ENCODE data around the gene PRRT1. TPM values are rescaled to one million over a fixed set of nuclear protein-coding genes. Genes with fewer than 3 reads are reported as not detected.

PRRT1 gene
- total and polyA plus RNA-seq, 2 of the 4 experiments (the other 2 are of a cell fraction) = 0.99 TPM; not detected in 1

GRCh38 chr6:32184084-32184640 lies 32.4 kb upstream of the PRRT1 start, which contains the start of gene AGER:
AGER (minus strand) TSS chr6:32184253; CDS start chr6:32184222, 31 bp downstream.
- intact Hi-C loops (cut with micrococcal nuclease) = no loop called here
- no peak within 1 kb of the TSS for H3K56ac ChIP-seq (ENCODE audit: extremely low read depth, insufficient read depth, low read length)
- H3K9me1 ChIP-seq (ENCODE audit: insufficient read depth, low read length) = peaks cover 9% of the 10 kb centered on the region
- no peak within 1 kb of the TSS for H3K27ac ChIP-seq (ENCODE audit: insufficient read depth, low read length)
- no peak within 1 kb of the TSS for H2BK20ac ChIP-seq (ENCODE audit: low read depth, low read length)
- H2BK5ac ChIP-seq (ENCODE audit: low read depth, low read length, poor library complexity, severe bottlenecking) = no peak within 1 kb of the TSS
- H4K8ac ChIP-seq (ENCODE audit: low read depth in 2 of 2, low read length in 2 of 2) = no peak within 1 kb of the TSS
- in situ Hi-C loops (cut with MboI; ENCODE audit: low sequenced_read_pairs) = loop anchor here (25.0 kb wide), 1 partner anchor 778 kb away; the partner anchor contains the start of genes BRD2 and HLA-DMA
- peak within 1 kb of the TSS; percentile 39 for H2AFZ ChIP-seq (replicated peaks; ENCODE audit: low read length, poor library complexity)
- H4K91ac ChIP-seq (ENCODE audit: insufficient read depth, low read depth, low read length) = no peak within 1 kb of the TSS
- H3K18ac ChIP-seq (ENCODE audit: low read depth, low read length) = no peak within 1 kb of the TSS
- dilution Hi-C loops (cut with HindIII; ENCODE audit: low sequenced_read_pairs, unreplicated experiment) = no loop called here
- H3K14ac ChIP-seq (replicated peaks; ENCODE audit: low read depth, low read length) = no peak within 1 kb of the TSS
- H3K27me3 ChIP-seq (ENCODE audit: control insufficient read depth, insufficient read depth, low read length) = no peaks in the 10 kb centered on the region
- no peak within 1 kb of the TSS for H3K4me3 ChIP-seq (ENCODE audit: insufficient read depth, low read depth, low read length)
- H3K36me3 ChIP-seq (ENCODE audit: control insufficient read depth, insufficient read depth, low read length) = peaks cover 38% of the 10 kb centered on the region
- H3K9me3 ChIP-seq (ENCODE audit: control insufficient read depth, insufficient read depth, low read length) = no peaks in the 10 kb centered on the region
- no peaks in the 10 kb centered on the region for H4K20me1 ChIP-seq (ENCODE audit: insufficient read depth, low read length)
- ATAC-seq (ENCODE audit: low read depth) = no peak
- no peak within 1 kb of the TSS; the same call in 1 of the 2 replicates for H2AK5ac ChIP-seq (ENCODE audit: low read depth, low read length)
- H2BK15ac ChIP-seq (ENCODE audit: low read depth, low read length) = no peak within 1 kb of the TSS
- H3K79me1 ChIP-seq (ENCODE audit: low read depth in 1 of 2, low read length in 2 of 2) = peaks cover 11 to 48% of the 10 kb centered on the region in 2 experiments
- ChIA-PET POLR2A (ENCODE audit: unreplicated experiment) (no interaction called here), CTCF (no interaction called here)
- H3K4me1 ChIP-seq (ENCODE audit: control insufficient read depth, insufficient read depth, low read length) = no peaks in the 10 kb centered on the region
- H4K5ac ChIP-seq (ENCODE audit: low read depth, low read length) = no peak within 1 kb of the TSS
- 100% methylated on average over 1 of the region's 6 CpGs; no CpG with 5 or more reads in 1 of the 2 experiments for WGBS, 2 experiments (ENCODE audit: extremely low coverage in 2 of 2, insufficient read length in 1 of 2)
- no peak within 1 kb of the TSS; the same call in 1 of the 2 replicates for H3K4ac ChIP-seq (ENCODE audit: low read depth, low read length)
- no peak for DNase-seq
- H2AK9ac ChIP-seq (replicated peaks; ENCODE audit: low read depth, low read length, poor library complexity) = peak within 1 kb of the TSS; percentile 71
- no peak within 1 kb of the TSS for H2BK120ac ChIP-seq (ENCODE audit: low read depth, low read length)
- TF ChIP-seq POLR2A (IDR thresholded peaks at IDR 0.05; ENCODE audit: low read depth, low read length) (no peak), CEBPB (IDR thresholded peaks at IDR 0.05; ENCODE audit: low read depth, low read length) (peak; percentile 42; the same call in 1 of the 2 replicates)
- H3K4me2 ChIP-seq (ENCODE audit: low read depth, low read length) = no peak within 1 kb of the TSS
- BruUV-seq (replicated peaks) = no TSS peak
- no peak within 1 kb of the TSS for H3K9ac ChIP-seq (ENCODE audit: low read depth, low read length)
- no peak within 1 kb of the TSS for H3K23ac ChIP-seq (ENCODE audit: low read depth, low read length)

All from IMR-90 (cell line).